ENCODE data around the gene TNFRSF21. TPM values are rescaled to one million over a fixed set of nuclear protein-coding genes. Genes with fewer than 3 reads are reported as not detected.
"Not testable (repeated sequence)": the region's sequence is repeated elsewhere in the genome, so short reads cannot be mapped to it uniquely, and the experiment has no call there.

The TNFRSF21 gene
- polyA plus RNA-seq, 3 donors from 2014 or later = 0.08 to 1.0 (median 0.38) TPM

DNA sequence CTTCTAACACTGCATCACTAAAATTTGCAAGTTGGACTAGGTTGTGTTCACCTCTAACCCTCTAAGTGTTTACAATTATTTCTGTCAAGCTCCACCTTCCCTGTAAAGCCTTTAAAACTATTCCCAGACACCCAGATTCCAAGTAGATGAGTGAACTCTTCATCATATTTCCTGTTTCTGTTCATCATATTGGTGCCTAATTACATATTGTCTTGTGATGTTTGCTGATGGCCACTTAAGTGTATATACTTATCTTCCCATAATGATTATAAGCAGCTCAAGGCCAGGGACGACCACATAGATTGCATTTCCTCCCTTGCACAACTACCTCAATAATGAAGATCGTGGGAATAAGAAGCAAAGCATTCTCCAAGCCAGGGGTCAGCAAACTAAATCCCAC lies 16.8 kb downstream of the TNFRSF21 start:
- no peaks in the 10 kb centered on the region for H3K4me1 Mint-ChIP-seq
- peaks cover 0 to 2% (median 2%) of the 10 kb centered on the region in 3 donors for H3K27me3 Mint-ChIP-seq (ENCODE audit: low read depth in 3 of 3)
- peaks cover 0 to 10% (median 5%) of the 10 kb centered on the region in 6 donors for H3K9me3 Mint-ChIP-seq
- H3K4me3 Mint-ChIP-seq = no peak overlapping the region
- no peak overlapping the region for H3K27ac Mint-ChIP-seq
- no peaks in the 10 kb centered on the region for H3K36me3 Mint-ChIP-seq
- DNase-seq = no peak

GRCh38 chr6:47292027-47292426 lies 17.7 kb downstream of the TNFRSF21 start:
- H3K9me3 Mint-ChIP-seq = peaks cover 0 to 10% (median 5%) of the 10 kb centered on the region in 6 donors
- no peak overlapping the region for H3K4me3 Mint-ChIP-seq
- DNase-seq = no peak
- H3K27ac Mint-ChIP-seq = no peak overlapping the region
- H3K36me3 Mint-ChIP-seq = no peaks in the 10 kb centered on the region
- peaks cover 0 to 2% (median 2%) of the 10 kb centered on the region in 3 donors for H3K27me3 Mint-ChIP-seq (ENCODE audit: low read depth in 3 of 3)
- H3K4me1 Mint-ChIP-seq = no peaks in the 10 kb centered on the region

GRCh38 chr6:47290124-47290834 lies 19.4 kb downstream of the TNFRSF21 start:
- Mint-ChIP-seq H3K27me3 (ENCODE audit: low read depth in 3 of 3) (peaks cover 0 to 2% (median 2%) of the 10 kb centered on the region in 3 donors), H3K9me3 (peaks cover 0 to 10% (median 5%) of the 10 kb centered on the region in 6 donors), H3K36me3 (no peaks in the 10 kb centered on the region), H3K27ac (no peak overlapping the region), H3K4me1 (no peaks in the 10 kb centered on the region), H3K4me3 (no peak overlapping the region)
- DNase-seq = no peak

DNA sequence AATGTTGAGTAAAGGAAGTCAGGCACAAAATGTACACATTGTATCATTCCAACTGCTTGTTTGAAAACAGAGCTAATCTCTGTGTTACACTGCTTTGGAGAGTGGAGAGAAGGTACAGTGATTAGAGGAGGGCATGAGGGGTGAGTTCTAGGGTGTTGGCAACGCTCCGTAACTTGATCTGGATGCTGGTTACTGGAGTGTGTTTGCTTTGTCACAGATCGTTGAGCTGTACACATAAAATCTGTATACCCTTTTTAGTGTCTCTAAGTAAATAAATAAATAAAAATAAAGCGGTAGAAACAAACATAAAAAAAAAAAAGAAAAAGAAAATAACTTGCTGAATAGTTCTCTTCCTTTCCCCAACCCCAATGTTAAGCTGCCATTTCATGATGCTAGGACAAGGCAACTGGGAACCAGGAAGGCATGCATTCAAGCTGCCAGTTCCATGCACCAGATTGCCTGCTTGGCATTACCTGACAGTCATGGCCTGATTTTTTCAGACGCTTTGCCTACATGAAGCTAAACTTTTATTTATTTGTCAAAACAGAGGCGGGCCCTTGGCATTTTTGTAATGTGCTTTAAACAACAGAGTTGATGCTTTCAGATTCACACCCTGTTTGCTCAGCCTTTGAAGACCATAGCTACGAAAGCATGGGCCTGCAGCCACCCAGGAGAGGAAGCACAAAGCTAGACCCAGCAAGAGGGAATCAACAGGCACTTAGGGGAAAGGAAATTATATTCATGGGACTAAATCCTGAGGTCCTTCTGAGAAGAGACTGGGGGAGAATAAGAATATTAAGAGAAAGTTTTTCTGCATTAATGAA lies 21.2 kb downstream of the TNFRSF21 start:
- DNase-seq = no peak
- Mint-ChIP-seq H3K4me1 (no peaks in the 10 kb centered on the region), H3K9me3 (peaks cover 0 to 10% (median 5%) of the 10 kb centered on the region in 6 donors), H3K27ac (no peak overlapping the region), H3K27me3 (ENCODE audit: low read depth in 3 of 3) (peaks cover 0 to 6% (median 3%) of the 10 kb centered on the region in 3 donors), H3K4me3 (no peak overlapping the region), H3K36me3 (no peaks in the 10 kb centered on the region)

DNA sequence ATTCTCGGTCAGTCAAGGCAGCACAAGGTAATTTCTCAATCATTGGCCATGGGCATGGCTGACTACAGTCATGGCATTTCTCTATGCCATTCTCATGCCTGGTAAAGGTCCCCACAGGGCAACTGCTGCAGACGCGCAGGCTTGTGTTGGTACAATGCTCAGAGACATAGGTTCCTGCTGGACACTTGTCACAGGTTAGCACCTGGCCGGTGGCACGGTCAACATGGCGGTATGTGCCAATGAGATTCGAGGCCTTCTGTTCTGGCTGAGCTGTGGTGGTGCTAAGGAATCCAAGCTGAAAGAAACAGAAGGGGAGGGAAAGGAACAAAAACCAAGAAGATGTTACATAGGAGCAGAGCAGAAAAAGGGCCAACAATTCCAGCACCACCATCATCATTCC lies 23.4 kb downstream of the TNFRSF21 start:
- no peaks in the 10 kb centered on the region for H3K36me3 Mint-ChIP-seq
- no peak overlapping the region for H3K4me3 Mint-ChIP-seq
- H3K27ac Mint-ChIP-seq = no peak overlapping the region
- DNase-seq = no peak
- H3K9me3 Mint-ChIP-seq = peaks cover 0 to 9% (median 4%) of the 10 kb centered on the region in 6 donors
- no peaks in the 10 kb centered on the region for H3K4me1 Mint-ChIP-seq
- H3K27me3 Mint-ChIP-seq (ENCODE audit: low read depth in 3 of 3) = peaks cover 2 to 6% (median 3%) of the 10 kb centered on the region in 3 donors

GRCh38 chr6:47283993-47284392 lies 25.7 kb downstream of the TNFRSF21 start:
- Mint-ChIP-seq H3K27ac (no peak overlapping the region), H3K9me3 (peaks cover 0 to 1% (median 0%) of the 10 kb centered on the region in 6 donors)

DNA sequence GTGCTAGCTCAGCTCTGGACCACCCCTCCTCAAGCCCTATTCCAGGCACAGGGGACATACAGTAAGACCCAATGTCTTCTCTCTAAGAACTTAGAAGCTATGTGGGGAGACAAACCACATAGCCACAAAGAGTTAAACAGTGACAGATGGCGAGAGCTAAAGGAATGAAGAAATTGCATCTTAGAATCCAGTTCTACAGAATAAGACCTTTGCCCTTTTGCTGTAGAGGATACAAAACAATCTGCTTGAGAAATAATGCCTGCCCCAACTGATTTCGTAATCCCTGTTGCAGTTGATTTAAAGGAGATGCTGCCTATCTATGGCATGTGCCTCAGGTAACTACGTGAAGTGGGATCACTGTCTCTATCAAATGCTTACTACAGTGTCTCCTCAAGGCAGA lies 31.2 kb downstream of the TNFRSF21 start:
- no peak overlapping the region for H3K27ac Mint-ChIP-seq
- no peaks in the 10 kb centered on the region for H3K4me1 Mint-ChIP-seq
- peaks cover 0 to 2% (median 0%) of the 10 kb centered on the region in 6 donors for H3K9me3 Mint-ChIP-seq
- no peak overlapping the region for H3K4me3 Mint-ChIP-seq
- no peaks in the 10 kb centered on the region for H3K36me3 Mint-ChIP-seq
- peaks cover 0 to 2% (median 0%) of the 10 kb centered on the region in 3 donors for H3K27me3 Mint-ChIP-seq (ENCODE audit: low read depth in 3 of 3)
- DNase-seq = no peak

More at GRCh38 chr6:47283993-47284392, 25.7 kb downstream of the TNFRSF21 start:
- no peaks in the 10 kb centered on the region for H3K4me1 Mint-ChIP-seq
- no peak overlapping the region for H3K4me3 Mint-ChIP-seq
- DNase-seq = no peak
- H3K27me3 Mint-ChIP-seq (ENCODE audit: low read depth in 3 of 3) = peaks cover 2 to 4% (median 3%) of the 10 kb centered on the region in 3 donors
- H3K36me3 Mint-ChIP-seq = no peaks in the 10 kb centered on the region

GRCh38 chr6:47277702-47278101 lies 32.0 kb downstream of the TNFRSF21 start:
- Mint-ChIP-seq H3K27ac (no peak overlapping the region), H3K4me1 (no peaks in the 10 kb centered on the region), H3K9me3 (peaks cover 0 to 2% (median 0%) of the 10 kb centered on the region in 6 donors), H3K27me3 (ENCODE audit: low read depth in 3 of 3) (peaks cover 0 to 2% (median 0%) of the 10 kb centered on the region in 3 donors), H3K36me3 (no peaks in the 10 kb centered on the region), H3K4me3 (no peak overlapping the region)
- DNase-seq = no peak

GRCh38 chr6:47276377-47276776 lies 33.3 kb downstream of the TNFRSF21 start:
- DNase-seq = no peak
- Mint-ChIP-seq H3K9me3 (peaks cover 0 to 3% (median under 1%) of the 10 kb centered on the region in 6 donors), H3K4me3 (no peak overlapping the region), H3K27me3 (ENCODE audit: low read depth in 3 of 3) (peaks cover under 1 to 2% (median 2%) of the 10 kb centered on the region in 3 donors), H3K27ac (no peak overlapping the region), H3K4me1 (no peaks in the 10 kb centered on the region), H3K36me3 (no peaks in the 10 kb centered on the region)

GRCh38 chr6:47275640-47276039 lies 34.1 kb downstream of the TNFRSF21 start:
- H3K9me3 Mint-ChIP-seq = peaks cover 0 to 3% (median under 1%) of the 10 kb centered on the region in 6 donors
- H3K36me3 Mint-ChIP-seq = no peaks in the 10 kb centered on the region
- peaks cover 0 to 2% (median 2%) of the 10 kb centered on the region in 3 donors for H3K27me3 Mint-ChIP-seq (ENCODE audit: low read depth in 3 of 3)
- no peak overlapping the region for H3K27ac Mint-ChIP-seq
- H3K4me1 Mint-ChIP-seq = no peaks in the 10 kb centered on the region
- DNase-seq = no peak
- no peak overlapping the region for H3K4me3 Mint-ChIP-seq

GRCh38 chr6:47275132-47275531 lies 34.6 kb downstream of the TNFRSF21 start:
- not testable (repeated sequence) for DNase-seq; H3K4me3 Mint-ChIP-seq; H3K27me3 Mint-ChIP-seq (ENCODE audit: low read depth in 3 of 3); H3K36me3 Mint-ChIP-seq; H3K9me3 Mint-ChIP-seq; H3K27ac Mint-ChIP-seq; H3K4me1 Mint-ChIP-seq

DNA sequence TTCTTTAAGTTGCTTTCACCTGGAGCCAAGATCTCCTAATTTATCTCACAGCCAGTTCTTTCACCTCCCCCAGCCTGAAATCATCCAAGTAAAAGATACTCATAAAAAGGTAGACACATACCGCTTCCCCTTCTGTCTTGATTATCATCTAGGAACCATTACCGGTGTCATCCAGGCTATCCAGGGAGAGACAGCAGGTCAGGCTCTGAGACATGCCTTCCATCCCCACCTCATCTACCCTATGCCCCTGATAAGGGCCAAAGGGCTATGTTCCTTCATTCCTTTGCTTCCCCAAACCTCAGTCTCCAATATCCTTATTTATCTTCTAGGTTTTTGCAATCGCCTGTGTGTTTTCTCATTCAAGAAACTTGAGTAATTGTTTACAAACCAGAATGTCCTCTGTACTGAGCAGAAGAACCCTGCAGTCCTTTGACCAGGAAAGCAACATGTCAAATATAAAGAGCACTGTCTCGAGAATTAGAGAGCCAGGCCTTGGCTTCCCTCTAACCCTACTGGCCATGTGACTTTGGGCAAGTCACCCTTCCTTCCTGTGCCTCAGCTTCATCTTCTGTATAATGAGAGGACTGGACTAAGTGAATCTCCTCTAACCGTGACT lies 41.0 kb downstream of the TNFRSF21 start:
- Mint-ChIP-seq H3K4me3 (no peak overlapping the region), H3K27me3 (ENCODE audit: low read depth in 3 of 3) (peaks cover 0 to 6% (median 2%) of the 10 kb centered on the region in 3 donors), H3K9me3 (peaks cover 0 to 2% (median under 1%) of the 10 kb centered on the region in 6 donors), H3K36me3 (no peaks in the 10 kb centered on the region), H3K27ac (no peak overlapping the region), H3K4me1 (no peaks in the 10 kb centered on the region)
- no peak for DNase-seq

DNA sequence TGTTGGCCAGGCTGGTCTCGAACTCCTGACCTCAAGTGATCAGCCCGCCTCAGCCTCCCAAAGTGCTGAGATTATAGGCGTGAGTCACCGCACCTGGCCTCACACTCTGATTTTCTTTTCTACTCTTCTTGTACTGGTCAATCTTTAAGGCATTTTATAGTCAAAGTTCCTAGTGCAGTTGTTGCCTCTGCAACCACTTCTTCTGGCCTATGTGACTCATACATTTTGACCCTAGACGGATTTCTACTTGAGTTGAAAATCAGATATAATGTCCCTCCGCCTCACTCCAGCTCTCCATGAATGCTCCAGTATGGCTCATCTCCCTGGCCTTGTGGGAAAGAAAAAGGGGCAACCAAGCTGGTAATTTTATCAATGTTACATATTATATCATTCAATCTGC lies 42.4 kb downstream of the TNFRSF21 start:
- Mint-ChIP-seq H3K27me3 (ENCODE audit: low read depth in 3 of 3) (peaks cover 0 to 4% (median 2%) of the 10 kb centered on the region in 3 donors), H3K4me3 (no peak overlapping the region)

DNA sequence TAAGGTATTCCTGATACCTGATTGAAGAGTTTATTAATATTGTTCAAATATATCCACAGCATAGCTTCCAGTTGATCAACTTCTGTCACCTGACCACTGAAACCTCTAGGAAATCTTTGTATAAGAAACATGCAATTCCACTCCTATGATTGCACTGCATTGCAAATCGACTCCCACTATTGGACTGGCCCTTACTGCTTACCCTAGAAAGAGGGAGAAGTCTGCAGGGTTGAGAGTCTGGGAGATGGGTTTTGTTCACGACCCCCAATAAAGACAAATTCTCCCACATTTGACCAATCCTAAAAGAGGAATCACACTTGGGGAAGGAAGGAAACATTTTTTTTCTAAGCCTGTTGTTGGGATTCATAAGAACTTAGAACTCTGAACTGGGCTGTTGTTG lies 43.7 kb downstream of the TNFRSF21 start:
- DNase-seq = no peak
- Mint-ChIP-seq H3K27ac (no peak overlapping the region), H3K27me3 (ENCODE audit: low read depth in 3 of 3) (peaks cover 0 to 3% (median 0%) of the 10 kb centered on the region in 3 donors), H3K9me3 (no peaks in the 10 kb centered on the region), H3K36me3 (no peaks in the 10 kb centered on the region), H3K4me1 (no peaks in the 10 kb centered on the region), H3K4me3 (no peak overlapping the region)

More for the DNA sequence above, 42.4 kb downstream of the TNFRSF21 start:
- Mint-ChIP-seq H3K9me3 (peaks cover 0 to 2% (median 0%) of the 10 kb centered on the region in 6 donors), H3K36me3 (no peaks in the 10 kb centered on the region), H3K4me1 (no peaks in the 10 kb centered on the region), H3K27ac (no peak overlapping the region)
- DNase-seq = no peak

All from immature natural killer cell (primary cell).